K562 (cell line): ENCODE measurements around the gene PLA2G2C. TPM values are rescaled to one million over a fixed set of nuclear protein-coding genes. Genes with fewer than 3 reads are reported as not detected.

ENCODE experiments used
- EP400 ChIP-seq: fragments of 450-650 bp; IDR thresholded peaks from 2 replicates; pipeline ENCODE4 v1.6.1; 2017; ENCODE audit warnings: antibody characterized with exemption, mild to moderate bottlenecking, moderate library complexity
- ETV1 ChIP-seq: fragments of 450-650 bp; conservative IDR thresholded peaks from 2 replicates; pipeline ENCODE4 v1.6.1; 2016; ENCODE audit warnings: missing genetic modification characterization, control low read depth, low read depth, missing compliant biosample characterization
- HMG20B ChIP-seq: fragments of 250-450 bp; sonication (Bioruptor Pico); IDR thresholded peaks from 2 replicates; pipeline ENCODE4 v1.5.0; 2021; ENCODE audit warnings: mild to moderate bottlenecking
- MEIS2 ChIP-seq: fragments of 450-650 bp; IDR thresholded peaks from 2 replicates; pipeline ENCODE4 v1.6.1; 2014; ENCODE audit warnings: mild to moderate bottlenecking; ENCODE audit not compliant: partially characterized antibody
- NFRKB ChIP-seq: fragments of 450-650 bp; IDR thresholded peaks from 2 replicates; pipeline ENCODE4 v1.6.1; 2016; ENCODE audit warnings: low read depth
- NR2C2 ChIP-seq, 2 experiments: fragments of 200-800 bp in 1 of 2; sonication (Bioruptor generic) in 1 of 2; sonication (generic) in 1 of 2; formaldehyde crosslinking in 1 of 2; IDR thresholded peaks; 2 replicates each; pipeline versions ENCODE4 v1.6.1 to v1.8.0; 2016 to 2022; ENCODE audit warnings: mild to moderate bottlenecking in 1 of 2, missing compliant biosample characterization in 1 of 2, missing genetic modification characterization in 1 of 2, missing genetic modification reagents in 1 of 2
- RB1 ChIP-seq: fragments of 450-650 bp; IDR thresholded peaks from 2 replicates; pipeline ENCODE4 v1.6.1; 2017; ENCODE audit warnings: low read depth, mild to moderate bottlenecking
- SIN3A ChIP-seq, 2 experiments: fragments of 150-350 bp in 1 of 2; IDR thresholded peaks; 2 replicates each; pipeline ENCODE4 v1.6.1; 2011 to 2016; ENCODE audit warnings: borderline replicate concordance in 2 of 2, low read depth in 2 of 2, low read length in 2 of 2, mild to moderate bottlenecking in 2 of 2, moderate library complexity in 2 of 2; ENCODE audit not compliant: control insufficient read depth in 1 of 2
- SRSF3 ChIP-seq: fragments of 200-400 bp; formaldehyde crosslinking; IDR thresholded peaks from 2 replicates; pipeline ENCODE4 v1.6.1; 2016; ENCODE audit warnings: mild to moderate bottlenecking, low read length, moderate library complexity; ENCODE audit not compliant: insufficient read depth
- YY1 ChIP-seq, 3 experiments: IDR thresholded peaks; 2 replicates each; pipeline ENCODE4 v1.6.1; 2011; ENCODE audit warnings: low read length in 2 of 3, mild to moderate bottlenecking in 2 of 3, moderate library complexity in 2 of 3, borderline replicate concordance in 1 of 3, control low read depth in 1 of 3, low read depth in 1 of 3; ENCODE audit not compliant: insufficient read depth in 3 of 3, insufficient replicate concordance in 2 of 3, control insufficient read depth in 1 of 3, insufficient read length in 1 of 3; ENCODE audit errors: extremely low read depth in 1 of 3
- ZKSCAN8 ChIP-seq: fragments of 200-800 bp; sonication (Bioruptor generic); IDR thresholded peaks from 2 replicates; pipeline ENCODE4 v1.6.1; 2016; ENCODE audit warnings: missing genetic modification characterization, missing compliant biosample characterization
- ZNF431 ChIP-seq: sonication (generic); formaldehyde crosslinking; IDR thresholded peaks from 2 replicates; pipeline ENCODE4 v1.8.0; 2022; ENCODE audit warnings: mild to moderate bottlenecking, missing genetic modification reagents
- polyA plus RNA-seq, 8 experiments: library from polyadenylated mRNA; depleted of rRNA in 4 of 8; stranded (reverse) in 5 of 8; unstranded in 3 of 8; fragments of >200 nt; fragmentation: Nextera tagmentation in 2 of 8; fragmentation: Illumina TruSeq in 1 of 8; extraction: Ambion mirVana in 2 of 8; extraction: Trizol in 1 of 8; gene quantifications; 2 replicates each; pipeline versions ENCODE4 v1.2.1 to v1.2.3, GENCODE V29; 2011 to 2014; ENCODE audit warnings: inconsistent platforms in 1 of 8, missing spikeins in 1 of 8
- total RNA-seq, 7 experiments: library from RNA; depleted of rRNA in 6 of 7; stranded (reverse); fragments of >200 nt in 6 of 7; fragmentation: Illumina TruSeq in 2 of 7; extraction: Trizol in 2 of 7; gene quantifications; 2 replicates each; pipeline versions ENCODE4 v1.2.1 to v1.2.3, GENCODE V29; 2011 to 2021; ENCODE audit warnings: low replicate concordance in 1 of 7
- TF ChIP-seq, protein P1 (sequence below), 2 experiments: fragments of 450-650 bp in 1 of 2; sonication (generic) in 1 of 2; formaldehyde crosslinking; conservative IDR thresholded peaks; 2 replicates each; pipeline versions ENCODE4 v1.4.0 to v1.8.1; 2020 to 2022; ENCODE audit warnings: mild to moderate bottlenecking in 1 of 2, missing genetic modification reagents in 1 of 2
- TF ChIP-seq, protein P2 (sequence below), 2 experiments: IDR thresholded peaks; 2 replicates each; pipeline ENCODE4 v1.6.1; 2012; ENCODE audit warnings: improper control_type of control experiment in 2 of 2, low read depth in 2 of 2, low read length in 2 of 2, borderline replicate concordance in 1 of 2
- TF ChIP-seq, protein P3 (sequence below): fragments of 250-450 bp; sonication (Bioruptor Pico); IDR thresholded peaks from 2 replicates; pipeline ENCODE4 v1.5.0; 2021; ENCODE audit warnings: mild to moderate bottlenecking, borderline replicate concordance
- TF ChIP-seq, protein P4 (sequence below), 2 experiments: IDR thresholded peaks; 2 replicates each; pipeline ENCODE4 v1.6.1; 2011; ENCODE audit warnings: borderline replicate concordance in 1 of 2, control low read depth in 1 of 2, low read depth in 1 of 2, low read length in 1 of 2, mild to moderate bottlenecking in 1 of 2, mixed read lengths in 1 of 2, moderate library complexity in 1 of 2; ENCODE audit not compliant: insufficient read depth in 1 of 2, insufficient read length in 1 of 2, poor library complexity in 1 of 2, severe bottlenecking in 1 of 2; ENCODE audit errors: extremely low read depth in 1 of 2

PLA2G2C gene
- total and polyA plus RNA-seq, 9 of the 15 experiments (the other 6 are each of a cell fraction or from before 2014, with no cell fraction given): 0.14 to 0.49 (median 0.21) TPM

GRCh38 chr1:20185834-20186782, at the start of gene PLA2G2C, which contains the start of gene UBXN10 (continued):
- TF ChIP-seq SIN3A (IDR thresholded peaks at IDR 0.05; ENCODE audit: borderline replicate concordance in 2 of 2, control insufficient read depth in 1 of 2, low read depth in 2 of 2, low read length in 2 of 2): peak; percentile 96 to 98
- TF ChIP-seq, protein P1, sequence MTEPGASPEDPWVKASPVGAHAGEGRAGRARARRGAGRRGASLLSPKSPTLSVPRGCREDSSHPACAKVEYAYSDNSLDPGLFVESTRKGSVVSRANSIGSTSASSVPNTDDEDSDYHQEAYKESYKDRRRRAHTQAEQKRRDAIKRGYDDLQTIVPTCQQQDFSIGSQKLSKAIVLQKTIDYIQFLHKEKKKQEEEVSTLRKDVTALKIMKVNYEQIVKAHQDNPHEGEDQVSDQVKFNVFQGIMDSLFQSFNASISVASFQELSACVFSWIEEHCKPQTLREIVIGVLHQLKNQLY (CRISPR knock-in tag; conservative IDR thresholded peaks at IDR 0.05): peak in 1 of 2 experiments; percentile 97; a peak in 1 of 4 replicates
- 0 out of 2 replicates have a peak, but pooled peaks have one; percentile 56 for TF ChIP-seq HMG20B (CRISPR knock-in tag)
- TF ChIP-seq ZNF431: peak; percentile 42; the same call in 1 of the 2 replicates
- peak; percentile 75 for TF ChIP-seq ETV1 (tag)
- peak in 2 of 3 experiments; percentile 12 to 52 for TF ChIP-seq YY1 (IDR thresholded peaks at IDR 0.05; ENCODE audit: borderline replicate concordance in 1 of 3, control insufficient read depth in 1 of 3, extremely low read depth in 1 of 3, insufficient read depth in 3 of 3, insufficient read length in 1 of 3, insufficient replicate concordance in 2 of 3, low read depth in 1 of 3, low read length in 2 of 3)
- TF ChIP-seq SRSF3: peak; percentile 48; the same call in 1 of the 2 replicates
- TF ChIP-seq, protein P2, sequence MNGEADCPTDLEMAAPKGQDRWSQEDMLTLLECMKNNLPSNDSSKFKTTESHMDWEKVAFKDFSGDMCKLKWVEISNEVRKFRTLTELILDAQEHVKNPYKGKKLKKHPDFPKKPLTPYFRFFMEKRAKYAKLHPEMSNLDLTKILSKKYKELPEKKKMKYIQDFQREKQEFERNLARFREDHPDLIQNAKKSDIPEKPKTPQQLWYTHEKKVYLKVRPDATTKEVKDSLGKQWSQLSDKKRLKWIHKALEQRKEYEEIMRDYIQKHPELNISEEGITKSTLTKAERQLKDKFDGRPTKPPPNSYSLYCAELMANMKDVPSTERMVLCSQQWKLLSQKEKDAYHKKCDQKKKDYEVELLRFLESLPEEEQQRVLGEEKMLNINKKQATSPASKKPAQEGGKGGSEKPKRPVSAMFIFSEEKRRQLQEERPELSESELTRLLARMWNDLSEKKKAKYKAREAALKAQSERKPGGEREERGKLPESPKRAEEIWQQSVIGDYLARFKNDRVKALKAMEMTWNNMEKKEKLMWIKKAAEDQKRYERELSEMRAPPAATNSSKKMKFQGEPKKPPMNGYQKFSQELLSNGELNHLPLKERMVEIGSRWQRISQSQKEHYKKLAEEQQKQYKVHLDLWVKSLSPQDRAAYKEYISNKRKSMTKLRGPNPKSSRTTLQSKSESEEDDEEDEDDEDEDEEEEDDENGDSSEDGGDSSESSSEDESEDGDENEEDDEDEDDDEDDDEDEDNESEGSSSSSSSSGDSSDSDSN (IDR thresholded peaks at IDR 0.05; ENCODE audit: borderline replicate concordance in 1 of 2, low read depth in 2 of 2, low read length in 2 of 2): peak; percentile 34 to 61; a peak in 1 of 4 replicates
- TF ChIP-seq, protein P3, sequence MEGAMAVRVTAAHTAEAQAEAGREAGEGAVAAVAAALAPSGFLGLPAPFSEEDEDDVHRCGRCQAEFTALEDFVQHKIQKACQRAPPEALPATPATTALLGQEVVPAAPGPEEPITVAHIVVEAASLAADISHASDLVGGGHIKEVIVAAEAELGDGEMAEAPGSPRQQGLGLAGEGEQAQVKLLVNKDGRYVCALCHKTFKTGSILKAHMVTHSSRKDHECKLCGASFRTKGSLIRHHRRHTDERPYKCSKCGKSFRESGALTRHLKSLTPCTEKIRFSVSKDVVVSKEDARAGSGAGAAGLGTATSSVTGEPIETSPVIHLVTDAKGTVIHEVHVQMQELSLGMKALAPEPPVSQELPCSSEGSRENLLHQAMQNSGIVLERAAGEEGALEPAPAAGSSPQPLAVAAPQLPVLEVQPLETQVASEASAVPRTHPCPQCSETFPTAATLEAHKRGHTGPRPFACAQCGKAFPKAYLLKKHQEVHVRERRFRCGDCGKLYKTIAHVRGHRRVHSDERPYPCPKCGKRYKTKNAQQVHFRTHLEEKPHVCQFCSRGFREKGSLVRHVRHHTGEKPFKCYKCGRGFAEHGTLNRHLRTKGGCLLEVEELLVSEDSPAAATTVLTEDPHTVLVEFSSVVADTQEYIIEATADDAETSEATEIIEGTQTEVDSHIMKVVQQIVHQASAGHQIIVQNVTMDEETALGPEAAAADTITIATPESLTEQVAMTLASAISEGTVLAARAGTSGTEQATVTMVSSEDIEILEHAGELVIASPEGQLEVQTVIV: no peak
- TF ChIP-seq, protein P4, sequence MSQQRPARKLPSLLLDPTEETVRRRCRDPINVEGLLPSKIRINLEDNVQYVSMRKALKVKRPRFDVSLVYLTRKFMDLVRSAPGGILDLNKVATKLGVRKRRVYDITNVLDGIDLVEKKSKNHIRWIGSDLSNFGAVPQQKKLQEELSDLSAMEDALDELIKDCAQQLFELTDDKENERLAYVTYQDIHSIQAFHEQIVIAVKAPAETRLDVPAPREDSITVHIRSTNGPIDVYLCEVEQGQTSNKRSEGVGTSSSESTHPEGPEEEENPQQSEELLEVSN (IDR thresholded peaks at IDR 0.05; ENCODE audit: borderline replicate concordance in 1 of 2, extremely low read depth in 1 of 2, insufficient read depth in 1 of 2, insufficient read length in 1 of 2, low read depth in 1 of 2, low read length in 1 of 2, poor library complexity in 1 of 2, severe bottlenecking in 1 of 2): peak in 1 of 2 experiments; percentile 76
- TF ChIP-seq EP400: no peak; the same call in 1 of the 2 replicates
- TF ChIP-seq NFRKB: peak; percentile 91
- 0 out of 2 replicates have a peak, but pooled peaks have one; percentile 31 for TF ChIP-seq NR2C2 (CRISPR knock-in tag; IDR thresholded peaks at IDR 0.05)
- TF ChIP-seq NR2C2 (tag; IDR thresholded peaks at IDR 0.05): peak; percentile 96
- 0 out of 2 replicates have a peak, but pooled peaks have one; percentile 7 for TF ChIP-seq ZKSCAN8 (CRISPR knock-in tag)
- TF ChIP-seq MEIS2: no peak
- peak; percentile 9; the same call in 1 of the 2 replicates for TF ChIP-seq RB1
